Posterior vena cava (tissue), 2 donors: Measurements from ENCODE around the gene FDCSP. TPM values are rescaled to one million over a fixed set of nuclear protein-coding genes. Genes with fewer than 3 reads are reported as not detected.
"Not testable (repeated sequence)": the region's sequence is repeated elsewhere in the genome, so short reads cannot be mapped to it uniquely, and the experiment has no call there.

Experiments
- DNase-seq: peaks from one replicate; pipeline ENCODE4 v3.0.0-alpha.2; 2020; ENCODE audit warnings: low spot score
- intact Hi-C, 2 donors: fragments of 100-400 bp; cut with DNase I; formaldehyde crosslinking; loops; one replicate each; pipeline versions ENCODE4 v1.14.1 to v1.14.2; 2022 to 2023
- long read RNA-seq, 2 donors: library from polyadenylated mRNA; unstranded; transcript quantifications; one replicate each; pipeline ENCODE4 v2.0.0, GENCODE V29; 2020 to 2021
- total RNA-seq, 2 donors: library from RNA; stranded (reverse); fragmentation: NEBNext Ultra II Directional; extraction: Animal tissue kit (Norgen Biotek cat#: 25700); gene quantifications; one replicate each; pipeline ENCODE4 v1.2.1, GENCODE V29; 2021
- donor health status: DM: yes; HTN: yes; CAD: no.
- donor health status: DM: yes; HTN: yes; CAD: no.

FDCSP gene
- total RNA-seq = not detected
- long read RNA-seq, donor 1 = 0 reads
- long read RNA-seq, donor 2 = 0 reads

- DNase-seq = no peak
- intact Hi-C loops = no loop called here
Measured at GRCh38 chr4:70225824-70226223, at the start of gene FDCSP. Gene FDCSP, plus strand, starts transcription at chr4:70226124. Its CDS starts 5,071 bp downstream, at chr4:70231195.

- intact Hi-C loops = no loop called here
Measured at GRCh38 chr4:70177090-70177489, 48.8 kb upstream of the FDCSP start.

GRCh38 chr4:70178075-70178660, 47.8 kb upstream of the FDCSP start:
- intact Hi-C loops = no loop called here
- DNase-seq = no peak

More at GRCh38 chr4:70177090-70177489, 48.8 kb upstream of the FDCSP start:
- no peak for DNase-seq

DNA sequence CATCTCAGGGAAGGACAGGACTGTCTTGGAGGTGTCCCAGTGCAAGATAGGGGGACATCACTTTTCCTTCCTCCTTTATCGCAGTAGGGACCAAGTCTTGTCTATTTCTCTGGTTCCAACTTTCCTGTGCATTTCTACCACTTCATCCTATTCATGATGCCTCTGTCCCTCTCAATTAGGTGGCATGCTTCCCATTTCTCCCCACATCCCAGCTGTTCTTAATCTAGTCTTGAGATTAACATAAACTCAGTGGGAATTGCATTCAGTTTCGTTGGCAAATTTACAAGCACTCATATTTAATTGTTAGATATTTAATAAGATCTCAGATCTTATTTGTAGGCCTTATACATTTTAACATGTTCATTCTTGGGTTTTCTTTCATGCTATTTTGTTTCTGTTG, 46.1 kb upstream of the FDCSP start:
- intact Hi-C loops = no loop called here
- DNase-seq = no peak

GRCh38 chr4:70181864-70182263, 44.1 kb upstream of the FDCSP start:
- DNase-seq = no peak
- intact Hi-C loops = no loop called here

DNA sequence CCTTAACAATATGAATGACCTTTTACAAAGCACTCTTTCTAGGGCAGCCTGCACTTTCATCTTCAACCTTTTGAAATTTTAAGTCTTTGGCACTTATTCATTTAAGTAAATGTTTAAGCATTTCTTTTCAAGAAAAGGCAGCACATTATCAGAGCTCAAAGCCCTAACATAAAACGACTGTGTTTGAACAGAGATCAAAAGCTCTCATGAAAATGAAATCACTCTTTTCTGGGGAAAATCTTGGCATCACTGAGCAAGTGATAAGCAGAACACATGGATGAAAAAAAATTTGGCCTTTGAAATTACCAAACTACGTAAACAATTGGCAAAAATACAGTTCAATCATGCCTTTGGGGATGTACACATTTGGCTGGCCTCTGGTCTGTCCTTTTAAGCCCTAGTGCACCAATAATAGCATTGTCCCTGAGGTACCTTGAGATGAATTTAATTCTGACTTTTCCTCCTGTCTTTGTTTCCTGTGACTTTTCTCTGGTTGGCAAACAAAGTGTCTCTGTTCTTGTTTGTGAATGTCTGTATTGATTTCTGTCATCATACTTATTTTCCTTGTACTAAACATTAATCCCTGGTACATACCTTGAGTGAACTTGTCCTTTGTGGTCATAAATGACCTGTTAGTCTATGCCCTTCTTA, 43.3 kb upstream of the FDCSP start:
- intact Hi-C loops = no loop called here
- no peak for DNase-seq

DNA sequence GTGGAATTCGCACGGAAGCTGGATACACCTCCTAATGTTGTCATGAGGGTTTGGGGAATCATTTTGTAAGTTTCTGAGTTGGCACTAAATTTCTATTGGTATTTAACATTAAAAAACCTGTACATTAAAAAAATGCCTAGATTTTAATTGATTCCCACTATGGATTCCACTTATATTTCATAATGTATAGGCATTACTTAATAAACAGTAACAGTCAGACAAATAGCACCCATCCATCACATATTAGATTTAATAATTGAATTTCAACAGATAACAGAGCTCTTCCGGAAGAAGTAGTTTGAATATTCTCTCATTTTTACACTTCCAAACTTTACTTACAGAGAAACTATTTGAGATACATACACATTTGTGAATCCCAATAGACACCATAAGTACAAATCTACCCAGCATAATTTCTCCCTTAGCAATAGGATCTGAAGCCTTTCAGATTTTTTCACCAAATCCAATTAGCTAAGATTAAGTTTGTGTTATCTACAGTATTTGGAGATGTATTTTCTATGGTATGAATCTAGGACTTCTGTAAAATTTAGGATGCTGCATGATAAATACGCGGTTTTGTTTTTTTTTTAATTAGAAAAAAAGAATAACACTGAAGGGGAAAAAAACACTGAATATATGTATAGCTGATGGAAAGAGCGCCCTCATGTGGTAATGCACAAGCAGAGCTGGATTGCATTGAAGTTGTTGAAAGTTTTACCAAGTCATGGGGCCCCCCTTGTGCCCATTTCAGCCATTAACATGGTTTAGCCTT, 42.6 kb upstream of the FDCSP start:
- DNase-seq = no peak
- intact Hi-C loops = no loop called here

DNA sequence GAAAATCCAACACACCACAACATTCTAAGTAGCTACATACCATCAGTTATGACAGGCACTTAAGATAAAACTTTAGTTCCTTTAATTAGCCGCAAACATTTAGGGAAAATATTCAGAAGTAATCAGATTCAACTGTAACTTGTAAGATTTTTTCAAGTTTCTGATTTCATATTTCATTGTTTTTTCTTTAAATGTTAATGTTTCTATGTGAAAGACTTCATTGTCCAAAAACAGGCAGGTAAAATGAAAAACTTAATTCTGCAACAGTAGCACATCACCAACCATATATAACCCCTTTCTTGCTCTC, 42.0 kb upstream of the FDCSP start:
- DNase-seq = no peak
- intact Hi-C loops = no loop called here

GRCh38 chr4:70187216-70187615, 38.7 kb upstream of the FDCSP start:
- DNase-seq = no peak
- intact Hi-C loops = no loop called here

- no peak for DNase-seq
- intact Hi-C loops = no loop called here
Measured at GRCh38 chr4:70190579-70190978, 35.3 kb upstream of the FDCSP start.

DNA sequence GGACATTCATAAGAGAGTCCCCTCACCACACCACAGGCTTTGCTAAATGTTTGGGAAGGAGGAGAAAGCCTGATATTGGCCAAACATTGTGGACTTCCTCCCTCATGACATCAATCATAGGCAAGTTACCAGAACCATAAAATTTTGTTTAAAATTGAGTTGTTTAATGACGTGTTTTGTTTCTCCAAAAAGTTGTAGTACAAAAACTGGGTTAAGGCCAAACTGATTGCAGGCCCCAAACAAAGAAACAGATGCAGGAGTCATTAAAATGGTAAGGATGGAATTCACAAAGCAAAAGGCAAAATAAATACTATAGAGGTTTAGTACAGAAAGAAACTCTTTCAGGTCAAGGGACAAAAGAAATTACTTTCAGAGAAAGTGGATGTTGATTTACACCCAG, 34.3 kb upstream of the FDCSP start:
- intact Hi-C loops = no loop called here
- no peak for DNase-seq

DNA sequence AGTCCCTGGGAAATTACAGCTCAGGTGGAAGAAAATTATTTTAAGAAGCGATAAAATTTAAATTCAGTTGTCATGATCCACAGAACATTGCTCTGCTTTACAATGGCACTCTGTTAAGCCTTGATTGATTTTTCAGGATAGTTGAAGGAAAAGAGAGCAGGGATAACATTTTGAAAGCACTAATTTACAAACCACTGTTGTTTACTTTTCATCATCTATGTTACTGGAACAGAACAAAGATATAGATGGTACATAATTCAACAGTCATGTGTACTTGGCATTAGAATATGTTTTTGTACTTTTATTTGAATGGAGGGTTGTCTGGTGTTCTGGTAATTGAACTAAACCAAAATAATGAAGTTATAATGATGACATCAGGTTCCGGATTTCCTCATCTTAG, 33.0 kb upstream of the FDCSP start:
- intact Hi-C loops = no loop called here
- DNase-seq = no peak

DNA sequence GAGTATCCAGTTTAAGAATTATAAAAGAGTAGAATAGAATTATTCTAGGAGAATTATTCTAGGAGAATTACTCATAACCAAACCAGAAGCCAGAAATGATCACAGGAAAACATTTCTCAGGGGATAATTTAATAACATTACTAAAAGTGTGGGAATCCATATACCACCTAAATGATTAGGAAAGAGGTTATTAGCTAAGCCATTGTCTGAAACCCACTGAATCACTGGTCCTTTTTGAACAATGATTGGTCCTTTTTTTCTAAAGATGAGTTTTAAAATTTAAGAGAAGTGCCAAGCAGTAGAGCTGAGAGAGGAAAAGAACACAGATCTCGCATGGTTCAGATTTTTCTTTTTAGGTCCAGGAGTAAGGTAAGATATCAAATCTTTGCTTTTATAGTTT, 30.5 kb upstream of the FDCSP start, which contains the start of gene ODAM:
TSS of gene ODAM (plus strand) at position 301 of the 400 bp plus-strand sequence. CDS start 819 bp downstream, outside the sequence.
- DNase-seq = no peak
- intact Hi-C loops = no loop called here

DNA sequence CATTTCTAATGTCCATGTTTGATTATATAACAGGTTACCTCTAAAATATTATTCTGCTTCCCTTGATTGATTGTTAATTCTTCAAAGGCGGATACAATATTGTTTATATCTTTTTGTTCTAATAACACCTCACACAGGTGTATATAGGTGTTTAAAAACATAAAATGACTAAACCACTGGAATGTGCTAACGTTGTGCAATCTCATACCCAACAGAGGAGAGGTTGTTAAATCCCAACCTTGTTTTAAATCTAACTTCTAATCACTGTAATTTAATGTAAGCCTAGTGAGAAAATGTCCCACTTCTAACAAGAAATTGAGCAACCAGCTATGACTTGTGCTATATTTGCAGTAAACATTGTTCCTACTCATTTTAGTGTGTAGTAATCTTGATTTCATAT, 29.1 kb upstream of the FDCSP start:
- no peak for DNase-seq
- intact Hi-C loops = no loop called here

DNA sequence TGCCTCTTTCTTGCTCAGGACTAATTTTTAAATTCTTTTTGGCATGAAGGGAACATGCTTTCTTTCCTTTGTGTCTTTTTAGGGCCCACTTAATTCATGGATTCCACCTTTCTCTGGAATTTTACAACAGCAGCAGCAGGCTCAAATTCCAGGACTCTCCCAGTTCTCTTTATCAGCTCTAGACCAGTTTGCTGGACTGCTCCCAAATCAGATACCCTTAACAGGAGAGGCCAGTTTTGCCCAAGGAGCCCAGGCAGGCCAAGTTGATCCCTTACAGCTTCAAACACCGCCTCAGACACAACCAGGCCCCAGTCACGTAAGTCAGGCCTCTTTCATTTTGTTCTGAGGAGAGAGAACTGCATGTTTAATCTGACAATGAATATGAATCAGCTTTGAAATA, 28.1 kb upstream of the FDCSP start:
- no peak for DNase-seq
- intact Hi-C loops = no loop called here

GRCh38 chr4:70203601-70204000, 22.3 kb upstream of the FDCSP start:
- no peak for DNase-seq
- intact Hi-C loops = no loop called here

GRCh38 chr4:70212752-70213151, 13.2 kb upstream of the FDCSP start:
- intact Hi-C loops, DNase-seq: not testable (repeated sequence)

- DNase-seq, intact Hi-C loops: not testable (repeated sequence)
Measured at GRCh38 chr4:70216109-70216508, 9.8 kb upstream of the FDCSP start.

DNA sequence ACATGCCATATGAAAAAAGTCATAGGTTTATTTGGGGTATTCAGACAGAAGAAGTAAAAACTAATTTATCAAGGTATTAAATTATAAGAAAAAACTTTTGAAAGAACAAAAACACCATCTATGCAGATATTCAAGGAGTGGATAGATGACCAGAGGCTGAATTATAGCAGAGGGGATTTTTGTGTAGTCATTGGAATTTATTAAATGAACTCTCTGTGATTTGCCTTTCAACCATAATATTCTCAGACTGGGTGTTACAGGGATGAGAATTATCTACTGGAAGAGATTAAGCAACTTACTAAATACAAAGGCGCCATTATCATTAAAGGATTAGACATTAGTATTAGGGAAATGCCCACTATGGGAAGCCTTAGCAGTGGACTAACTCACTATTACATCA, 9.4 kb upstream of the FDCSP start:
- intact Hi-C loops, DNase-seq: not testable (repeated sequence)

DNA sequence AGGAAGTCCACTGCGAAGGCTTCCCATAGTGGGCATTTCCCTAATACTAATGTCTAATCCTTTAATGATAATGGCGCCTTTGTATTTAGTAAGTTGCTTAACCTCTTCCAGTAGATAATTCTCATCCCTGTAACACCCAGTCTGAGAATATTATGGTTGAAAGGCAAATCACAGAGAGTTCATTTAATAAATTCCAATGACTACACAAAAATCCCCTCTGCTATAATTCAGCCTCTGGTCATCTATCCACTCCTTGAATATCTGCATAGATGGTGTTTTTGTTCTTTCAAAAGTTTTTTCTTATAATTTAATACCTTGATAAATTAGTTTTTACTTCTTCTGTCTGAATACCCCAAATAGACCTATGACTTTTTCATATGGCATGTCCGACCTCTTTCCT, 4.5 kb upstream of the FDCSP start:
- DNase-seq, intact Hi-C loops: not testable (repeated sequence)

- intact Hi-C loops, DNase-seq: not testable (repeated sequence)
Measured at GRCh38 chr4:70221818-70222217, 4.1 kb upstream of the FDCSP start.
